HepG2 (cell line): ENCODE data around the gene MAPK1. TPM values are rescaled to one million over a fixed set of nuclear protein-coding genes. Genes with fewer than 3 reads are reported as not detected.

Experiments
- CC2D1A ChIP-seq: sonication (generic); formaldehyde crosslinking; IDR thresholded peaks from 2 replicates; pipeline ENCODE4 v1.8.1; 2023; ENCODE audit warnings: mild to moderate bottlenecking, missing genetic modification reagents
- FOSL2 ChIP-seq: sonication (generic); formaldehyde crosslinking; IDR thresholded peaks from 2 replicates; pipeline ENCODE4 v1.4.0; 2020; ENCODE audit warnings: missing genetic modification reagents
- GABPB1 ChIP-seq: IDR thresholded peaks from 2 replicates; pipeline ENCODE4 v1.6.1; 2016; ENCODE audit warnings: mild to moderate bottlenecking, missing genetic modification reagents, moderate library complexity, missing compliant biosample characterization
- KDM1A ChIP-seq: IDR thresholded peaks from 2 replicates; pipeline ENCODE4 v1.6.1; 2016; ENCODE audit warnings: missing compliant biosample characterization
- KLF11 ChIP-seq: IDR thresholded peaks from 2 replicates; pipeline ENCODE4 v1.6.1; 2016; ENCODE audit warnings: missing compliant biosample characterization
- NONO ChIP-seq, 2 experiments: fragments of 450-650 bp in 1 of 2; sonication (generic) in 1 of 2; formaldehyde crosslinking in 1 of 2; IDR thresholded peaks in 1 of 2; conservative IDR thresholded peaks in 1 of 2; 2 replicates each; pipeline versions ENCODE4 v1.6.1 to v1.8.0; 2017 to 2022; ENCODE audit warnings: mild to moderate bottlenecking in 1 of 2, missing genetic modification reagents in 1 of 2, moderate library complexity in 1 of 2
- NR1H2 ChIP-seq: sonication (generic); formaldehyde crosslinking; IDR thresholded peaks from 2 replicates; pipeline ENCODE4 v1.8.1; 2022; ENCODE audit warnings: low read depth, missing genetic modification reagents, borderline replicate concordance
- NR2F6 ChIP-seq, 2 experiments: IDR thresholded peaks; 2 replicates each; pipeline ENCODE4 v1.6.1; 2016; ENCODE audit warnings: antibody characterized with exemption in 1 of 2, mild to moderate bottlenecking in 1 of 2
- RFXANK ChIP-seq: IDR thresholded peaks from 2 replicates; pipeline ENCODE4 v1.6.1; 2016
- SP140L ChIP-seq: sonication (generic); formaldehyde crosslinking; IDR thresholded peaks from 2 replicates; pipeline ENCODE4 v1.4.0; 2020; ENCODE audit warnings: missing genetic modification reagents, borderline replicate concordance
- SP5 ChIP-seq: IDR thresholded peaks from 2 replicates; pipeline ENCODE4 v1.6.1; 2016; ENCODE audit warnings: low read depth, borderline replicate concordance
- SRY ChIP-seq: sonication (generic); formaldehyde crosslinking; IDR thresholded peaks from 2 replicates; pipeline ENCODE4 v1.8.0; 2022; ENCODE audit warnings: mild to moderate bottlenecking, missing genetic modification reagents
- TEAD3 ChIP-seq: optimal IDR thresholded peaks from 2 replicates; pipeline ENCODE3; 2016; ENCODE audit warnings: borderline replicate concordance
- ZBTB7A ChIP-seq: sonication (generic); formaldehyde crosslinking; IDR thresholded peaks from 2 replicates; pipeline ENCODE4 v1.8.0; 2022; ENCODE audit warnings: mild to moderate bottlenecking, missing genetic modification reagents
- ZFP36 ChIP-seq: fragments of 150-350 bp; IDR thresholded peaks from 2 replicates; pipeline ENCODE4 v1.6.1; 2018; ENCODE audit warnings: borderline replicate concordance, low read length, low read depth; ENCODE audit not compliant: partially characterized antibody
- ZNF121 ChIP-seq: sonication (generic); formaldehyde crosslinking; IDR thresholded peaks from 2 replicates; pipeline ENCODE4 v1.5.0; 2020; ENCODE audit warnings: mild to moderate bottlenecking, missing genetic modification reagents
- ZNF225 ChIP-seq: sonication (generic); formaldehyde crosslinking; IDR thresholded peaks from 2 replicates; pipeline ENCODE4 v1.4.0; 2020; ENCODE audit warnings: mild to moderate bottlenecking, missing genetic modification reagents
- ZNF234 ChIP-seq: sonication (generic); formaldehyde crosslinking; conservative IDR thresholded peaks from 2 replicates; pipeline ENCODE4 v1.5.1; 2020; ENCODE audit warnings: mild to moderate bottlenecking, missing genetic modification reagents
- ZNF30 ChIP-seq: sonication (generic); formaldehyde crosslinking; IDR thresholded peaks from 2 replicates; pipeline ENCODE4 v1.5.0; 2020; ENCODE audit warnings: mild to moderate bottlenecking, missing genetic modification reagents
- ZNF451 ChIP-seq: sonication (generic); formaldehyde crosslinking; IDR thresholded peaks from 2 replicates; pipeline ENCODE4 v1.5.0; 2020; ENCODE audit warnings: mild to moderate bottlenecking, missing genetic modification reagents
- ZNF549 ChIP-seq: sonication (generic); formaldehyde crosslinking; IDR thresholded peaks from 2 replicates; pipeline ENCODE4 v1.5.0; 2020; ENCODE audit warnings: missing genetic modification reagents
- ZNF670 ChIP-seq: sonication (generic); formaldehyde crosslinking; IDR thresholded peaks from 2 replicates; pipeline ENCODE4 v1.8.0; 2022; ENCODE audit warnings: mild to moderate bottlenecking, missing genetic modification reagents, borderline replicate concordance
- ZNF678 ChIP-seq: sonication (generic); formaldehyde crosslinking; IDR thresholded peaks from 2 replicates; pipeline ENCODE4 v1.4.0; 2020; ENCODE audit warnings: mild to moderate bottlenecking, missing genetic modification reagents
- ZNF713 ChIP-seq: sonication (generic); formaldehyde crosslinking; IDR thresholded peaks from 2 replicates; pipeline ENCODE4 v1.4.0; 2020; ENCODE audit warnings: mild to moderate bottlenecking, missing genetic modification reagents
- ZNF83 ChIP-seq: sonication (generic); formaldehyde crosslinking; IDR thresholded peaks from 2 replicates; pipeline ENCODE4 v1.4.0; 2020; ENCODE audit warnings: missing genetic modification reagents, mild to moderate bottlenecking, borderline replicate concordance
- polyA plus RNA-seq, 8 experiments: library from polyadenylated mRNA; depleted of rRNA in 3 of 8; stranded (reverse) in 7 of 8; unstranded in 1 of 8; fragments of >200 nt; fragmentation: Illumina TruSeq in 4 of 8; extraction: Trizol in 4 of 8; gene quantifications; 2 replicates each; pipeline versions ENCODE4 v1.2.1 to v1.2.3, GENCODE V29; 2011 to 2016; ENCODE audit warnings: low read depth in 4 of 8, missing spikeins in 1 of 8, mixed read lengths in 1 of 8; ENCODE audit not compliant: insufficient read depth in 1 of 8
- total RNA-seq, 5 experiments: library from RNA; depleted of rRNA; stranded (reverse); fragments of >200 nt; fragmentation: Illumina TruSeq; extraction: Trizol; gene quantifications; 2 replicates each; pipeline ENCODE4 v1.2.3, GENCODE V29; 2016; ENCODE audit warnings: low read depth in 1 of 5
- TF ChIP-seq, protein P1 (sequence below): sonication (generic); formaldehyde crosslinking; IDR thresholded peaks from 2 replicates; pipeline ENCODE4 v1.4.0; 2020; ENCODE audit warnings: missing genetic modification reagents, borderline replicate concordance
- TF ChIP-seq, protein P2 (sequence below): fragments of 450-650 bp; IDR thresholded peaks from 2 replicates; pipeline ENCODE4 v1.6.1; 2017

MAPK1 gene
- total and polyA plus RNA-seq, 2 of the 13 experiments (the other 11 are each of a cell fraction or from before 2014, with no cell fraction given) = 107 to 114 TPM

DNA sequence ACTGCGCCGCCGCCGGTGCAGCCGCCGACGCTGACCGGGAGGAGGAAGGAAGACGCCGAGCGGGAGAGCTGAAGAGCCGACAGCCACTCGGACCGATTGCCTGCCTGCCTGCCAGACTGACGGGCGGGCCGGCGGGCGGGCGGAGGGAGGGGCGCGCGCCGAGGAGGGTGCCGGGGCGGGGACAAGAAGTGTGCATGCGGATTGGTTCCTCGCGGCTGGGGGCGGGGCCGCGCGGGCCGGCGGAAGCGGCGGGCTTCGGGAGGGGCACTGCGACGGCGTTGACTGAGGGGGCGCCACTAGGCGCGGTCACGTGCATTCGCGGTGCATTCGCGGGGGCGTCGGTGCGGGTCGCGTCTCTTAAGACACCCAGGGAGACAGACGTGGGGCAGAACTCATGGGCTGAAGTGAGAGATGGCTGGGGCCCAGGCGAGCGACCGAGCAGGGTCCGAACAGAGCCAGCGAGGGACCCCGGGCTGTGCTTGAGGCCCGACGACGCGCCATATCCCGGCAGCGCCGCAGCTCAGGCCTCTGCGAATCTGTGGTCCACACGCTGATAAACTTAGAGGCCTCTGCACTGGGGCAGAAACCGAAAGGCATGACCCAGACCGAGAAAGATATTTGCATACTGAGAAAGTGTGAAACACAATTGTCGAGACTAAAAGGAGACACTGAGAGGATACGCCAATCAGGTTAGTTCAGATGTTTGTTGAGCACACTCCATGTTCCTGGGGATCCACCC lies at the start of gene MAPK1 (continued):
- TF ChIP-seq, protein P1, sequence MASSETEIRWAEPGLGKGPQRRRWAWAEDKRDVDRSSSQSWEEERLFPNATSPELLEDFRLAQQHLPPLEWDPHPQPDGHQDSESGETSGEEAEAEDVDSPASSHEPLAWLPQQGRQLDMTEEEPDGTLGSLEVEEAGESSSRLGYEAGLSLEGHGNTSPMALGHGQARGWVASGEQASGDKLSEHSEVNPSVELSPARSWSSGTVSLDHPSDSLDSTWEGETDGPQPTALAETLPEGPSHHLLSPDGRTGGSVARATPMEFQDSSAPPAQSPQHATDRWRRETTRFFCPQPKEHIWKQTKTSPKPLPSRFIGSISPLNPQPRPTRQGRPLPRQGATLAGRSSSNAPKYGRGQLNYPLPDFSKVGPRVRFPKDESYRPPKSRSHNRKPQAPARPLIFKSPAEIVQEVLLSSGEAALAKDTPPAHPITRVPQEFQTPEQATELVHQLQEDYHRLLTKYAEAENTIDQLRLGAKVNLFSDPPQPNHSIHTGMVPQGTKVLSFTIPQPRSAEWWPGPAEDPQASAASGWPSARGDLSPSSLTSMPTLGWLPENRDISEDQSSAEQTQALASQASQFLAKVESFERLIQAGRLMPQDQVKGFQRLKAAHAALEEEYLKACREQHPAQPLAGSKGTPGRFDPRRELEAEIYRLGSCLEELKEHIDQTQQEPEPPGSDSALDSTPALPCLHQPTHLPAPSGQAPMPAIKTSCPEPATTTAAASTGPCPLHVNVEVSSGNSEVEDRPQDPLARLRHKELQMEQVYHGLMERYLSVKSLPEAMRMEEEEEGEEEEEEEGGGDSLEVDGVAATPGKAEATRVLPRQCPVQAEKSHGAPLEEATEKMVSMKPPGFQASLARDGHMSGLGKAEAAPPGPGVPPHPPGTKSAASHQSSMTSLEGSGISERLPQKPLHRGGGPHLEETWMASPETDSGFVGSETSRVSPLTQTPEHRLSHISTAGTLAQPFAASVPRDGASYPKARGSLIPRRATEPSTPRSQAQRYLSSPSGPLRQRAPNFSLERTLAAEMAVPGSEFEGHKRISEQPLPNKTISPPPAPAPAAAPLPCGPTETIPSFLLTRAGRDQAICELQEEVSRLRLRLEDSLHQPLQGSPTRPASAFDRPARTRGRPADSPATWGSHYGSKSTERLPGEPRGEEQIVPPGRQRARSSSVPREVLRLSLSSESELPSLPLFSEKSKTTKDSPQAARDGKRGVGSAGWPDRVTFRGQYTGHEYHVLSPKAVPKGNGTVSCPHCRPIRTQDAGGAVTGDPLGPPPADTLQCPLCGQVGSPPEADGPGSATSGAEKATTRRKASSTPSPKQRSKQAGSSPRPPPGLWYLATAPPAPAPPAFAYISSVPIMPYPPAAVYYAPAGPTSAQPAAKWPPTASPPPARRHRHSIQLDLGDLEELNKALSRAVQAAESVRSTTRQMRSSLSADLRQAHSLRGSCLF (CRISPR knock-in tag) = 0 out of 2 replicates have a peak, but pooled peaks have one; percentile 25
- TF ChIP-seq SP140L (CRISPR knock-in tag) (no peak), FOSL2 (CRISPR knock-in tag) (no peak), SP5 (CRISPR knock-in tag) (peak; percentile 67), TEAD3 (CRISPR knock-in tag) (peak; percentile 21), ZNF83 (CRISPR knock-in tag) (no peak), ZNF451 (no peak; the same call in 1 of the 2 replicates), ZBTB7A (CRISPR knock-in tag) (no peak; the same call in 1 of the 2 replicates), SRY (CRISPR knock-in tag) (peak; percentile 60; the same call in 1 of the 2 replicates), KLF11 (no peak), NONO (IDR thresholded peaks at IDR 0.05) (no peak), NONO (CRISPR knock-in tag; conservative IDR thresholded peaks at IDR 0.05) (peak; percentile 83), ZNF121 (CRISPR knock-in tag) (no peak; the same call in 1 of the 2 replicates), KDM1A (no peak), NR2F6 (IDR thresholded peaks at IDR 0.05) (no peak), NR2F6 (CRISPR knock-in tag; IDR thresholded peaks at IDR 0.05) (peak; percentile 32; the same call in 1 of the 2 replicates), ZNF549 (CRISPR knock-in tag) (no peak), ZNF234 (CRISPR knock-in tag) (no peak), ZNF670 (CRISPR knock-in tag) (no peak), ZNF678 (CRISPR knock-in tag) (no peak), ZNF225 (no peak), ZFP36 (no peak), NR1H2 (no peak), CC2D1A (no peak), RFXANK (0 out of 2 replicates have a peak, but pooled peaks have one; percentile 33), ZNF713 (CRISPR knock-in tag) (no peak), GABPB1 (CRISPR knock-in tag) (peak; percentile 89), ZNF30 (no peak)
- TF ChIP-seq, protein P2, sequence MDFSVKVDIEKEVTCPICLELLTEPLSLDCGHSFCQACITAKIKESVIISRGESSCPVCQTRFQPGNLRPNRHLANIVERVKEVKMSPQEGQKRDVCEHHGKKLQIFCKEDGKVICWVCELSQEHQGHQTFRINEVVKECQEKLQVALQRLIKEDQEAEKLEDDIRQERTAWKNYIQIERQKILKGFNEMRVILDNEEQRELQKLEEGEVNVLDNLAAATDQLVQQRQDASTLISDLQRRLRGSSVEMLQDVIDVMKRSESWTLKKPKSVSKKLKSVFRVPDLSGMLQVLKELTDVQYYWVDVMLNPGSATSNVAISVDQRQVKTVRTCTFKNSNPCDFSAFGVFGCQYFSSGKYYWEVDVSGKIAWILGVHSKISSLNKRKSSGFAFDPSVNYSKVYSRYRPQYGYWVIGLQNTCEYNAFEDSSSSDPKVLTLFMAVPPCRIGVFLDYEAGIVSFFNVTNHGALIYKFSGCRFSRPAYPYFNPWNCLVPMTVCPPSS = no peak
